Urothelium cell line (cell line): ENCODE results near the gene GPX4.
"Not testable (repeated sequence)": the region's sequence is repeated elsewhere in the genome, so short reads cannot be mapped to it uniquely, and the experiment has no call there.

Experiments used
- DNase-seq: peaks from one replicate; pipeline ENCODE4 v3.0.0; 2011; ENCODE audit warnings: low spot score, mixed read lengths
- FAIRE-seq: peaks from 2 replicates; lab custom pipeline; 2011; peaks lifted over from hg19 to GRCh38; lab: Jason Lieb, UNC

The GPX4 gene

DNA sequence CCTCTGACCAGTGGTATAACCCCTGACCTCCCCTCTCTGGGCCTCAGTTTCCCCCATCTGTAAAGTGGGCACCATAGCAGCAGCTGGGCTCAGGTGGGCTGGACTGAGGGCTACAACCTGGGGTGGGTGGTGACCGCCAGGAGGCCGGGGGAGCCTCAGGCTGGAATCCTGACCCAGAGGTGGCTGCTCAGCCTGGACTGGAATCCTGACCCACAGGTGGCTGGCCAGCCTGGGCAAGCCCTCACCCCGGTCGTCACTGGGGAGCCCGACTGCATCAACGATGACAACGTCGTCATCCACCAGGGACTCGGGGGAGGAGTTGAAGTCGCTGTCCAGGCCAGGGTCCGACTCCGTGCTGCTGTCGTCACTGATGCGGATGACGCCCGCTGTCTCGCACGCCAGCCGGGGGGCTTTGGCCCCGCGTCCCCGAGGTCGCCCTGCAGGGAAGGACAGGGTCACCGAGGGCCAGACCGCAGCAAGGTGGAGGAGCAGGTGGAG is 10.2 kb downstream of the GPX4 start:
- no peak for DNase-seq
- FAIRE-seq: no peak

GRCh38 chr19:1114728-1115127 is 10.9 kb downstream of the GPX4 start:
- not testable (repeated sequence) for DNase-seq, FAIRE-seq

GRCh38 chr19:1115646-1116420 is 12.0 kb downstream of the GPX4 start:
- DNase-seq (no peak), FAIRE-seq (no peak)

DNA sequence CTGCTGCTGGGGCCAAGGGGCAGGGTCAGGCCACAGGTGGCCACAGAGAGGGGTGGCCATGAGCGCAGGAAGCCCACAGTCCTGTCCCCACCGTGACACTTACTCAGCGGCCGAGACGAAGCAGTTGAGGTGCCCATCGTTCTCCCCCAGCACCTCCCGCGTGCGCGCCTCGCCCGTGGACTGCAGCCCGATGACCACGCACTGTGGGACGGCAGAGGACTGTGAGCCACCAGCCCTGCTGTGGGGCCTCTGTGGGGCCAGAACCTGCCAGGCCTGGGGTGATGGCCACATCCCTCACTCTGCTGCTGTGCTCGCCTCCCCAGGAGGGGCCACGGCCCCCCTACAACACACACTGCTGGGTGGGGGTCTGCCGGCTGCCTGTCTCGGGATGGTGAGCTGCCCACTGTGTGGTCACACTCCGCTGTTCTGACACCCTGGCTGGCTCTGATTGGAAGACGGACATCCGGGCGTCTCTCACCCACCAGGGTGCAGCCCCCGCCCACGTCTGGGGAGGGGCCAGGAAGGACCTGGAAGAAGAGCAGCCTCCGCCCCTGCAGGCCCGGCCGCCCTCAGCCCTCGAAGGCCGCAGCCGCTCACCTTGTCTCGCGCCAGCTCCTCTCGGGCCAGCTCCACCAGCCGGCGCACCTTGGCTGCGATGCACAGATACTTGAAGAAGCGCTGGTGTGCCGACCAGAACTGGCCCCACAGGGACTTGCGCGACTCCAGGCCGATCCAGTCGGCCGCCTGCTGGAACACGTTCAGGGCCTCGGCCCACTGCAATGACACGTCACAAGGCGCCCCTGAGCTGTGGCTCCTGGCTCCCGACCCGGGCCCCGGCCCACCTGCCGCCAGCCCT is 13.2 kb downstream of the GPX4 start:
- DNase-seq (no peak), FAIRE-seq (no peak)

GRCh38 chr19:1117654-1118053 is 13.9 kb downstream of the GPX4 start:
- FAIRE-seq: no peak
- no peak for DNase-seq

DNA sequence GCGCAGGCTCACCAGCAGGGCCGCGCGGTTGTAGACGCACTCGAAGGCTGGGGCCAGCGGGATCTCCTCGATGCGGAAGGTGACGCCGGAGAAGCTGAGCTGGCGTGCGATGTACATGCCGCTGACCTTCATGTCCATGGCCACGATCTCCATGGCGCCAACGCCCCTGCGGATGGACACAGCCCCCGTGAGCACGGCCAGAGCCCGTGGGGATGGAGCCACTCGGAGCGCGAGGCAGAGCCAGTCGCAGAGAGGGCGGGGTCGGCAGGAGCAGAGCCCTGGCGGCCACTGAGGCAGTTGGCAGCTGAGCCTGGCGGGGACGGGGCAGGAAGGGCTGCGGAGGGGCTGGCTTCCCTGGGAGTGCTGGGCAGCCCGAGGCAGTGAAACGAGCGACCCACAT is 15.2 kb downstream of the GPX4 start:
- FAIRE-seq (no peak), DNase-seq (no peak)

GRCh38 chr19:1119475-1120217 is 15.9 kb downstream of the GPX4 start:
- FAIRE-seq: no peak
- DNase-seq: no peak

DNA sequence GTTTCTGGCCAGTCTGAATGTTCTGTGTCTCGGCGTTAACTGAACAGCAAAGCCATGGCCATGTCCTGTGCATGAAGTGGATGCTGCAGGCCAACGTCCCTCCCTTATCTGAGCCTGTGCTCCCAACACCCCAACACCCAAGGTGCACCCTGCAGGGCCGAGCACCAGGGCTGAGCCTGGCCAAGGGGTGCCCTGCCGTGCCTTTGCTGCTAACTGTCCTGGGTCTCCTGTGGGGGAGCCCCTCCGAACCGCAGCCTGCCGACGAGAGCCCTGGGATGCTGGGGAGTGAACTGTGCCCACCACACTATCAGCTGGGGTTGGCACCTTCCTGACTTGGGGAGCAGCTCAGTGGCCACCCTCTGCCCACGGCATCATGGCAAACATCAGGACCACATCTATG is 17.6 kb downstream of the GPX4 start:
- DNase-seq (no peak), FAIRE-seq (no peak)

DNA sequence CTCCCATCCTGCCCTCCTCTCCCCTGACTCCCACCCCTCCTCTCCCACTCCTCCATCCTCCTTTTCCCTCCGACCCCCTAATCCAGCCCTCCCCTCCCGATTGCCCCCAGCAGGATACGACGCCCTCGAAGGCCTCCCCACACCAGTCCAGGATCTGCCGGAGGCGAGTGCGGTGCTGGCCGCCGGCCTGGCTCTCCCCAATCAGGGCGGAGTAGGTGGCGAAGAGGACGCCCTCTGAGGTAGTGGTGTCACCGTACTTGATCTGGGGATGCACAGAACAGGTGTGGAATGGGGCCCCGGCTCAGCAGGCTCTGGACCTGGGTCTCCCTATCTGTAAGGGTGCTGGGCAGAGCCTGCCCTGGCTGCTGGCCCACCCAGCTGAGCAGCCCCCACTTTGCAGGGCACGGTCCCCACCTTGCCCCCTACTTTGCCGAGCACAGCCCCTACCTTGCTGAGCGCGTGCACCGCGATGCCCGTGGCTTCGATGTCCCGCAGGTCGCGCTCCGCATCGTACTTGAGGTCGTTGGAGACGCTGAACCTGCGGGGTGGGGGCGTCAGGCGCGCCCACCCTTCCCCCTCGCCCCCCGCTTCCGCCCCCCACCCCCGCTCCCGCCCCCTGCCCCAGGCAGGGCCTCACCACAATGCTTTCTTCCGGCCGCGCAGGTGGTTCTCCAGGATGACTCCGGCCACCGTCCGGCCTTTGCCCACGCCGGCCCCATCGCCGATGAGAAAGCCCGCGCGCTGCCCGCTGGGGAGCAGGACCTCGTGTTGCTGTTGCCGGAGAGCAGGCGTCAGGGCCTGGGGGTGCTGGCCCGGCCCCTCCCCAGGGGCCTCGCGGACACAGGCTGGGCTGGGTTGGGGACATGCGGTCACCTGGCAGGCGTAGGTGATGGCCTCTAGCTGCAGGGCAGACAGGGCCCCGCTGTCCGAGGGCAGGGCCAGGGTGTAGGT is 18.5 kb downstream of the GPX4 start:
- DNase-seq (no peak), FAIRE-seq (no peak)

- FAIRE-seq (no peak), DNase-seq (peak; percentile 79)
Measured at GRCh38 chr19:1122972-1123363, 19.2 kb downstream of the GPX4 start.

GRCh38 chr19:1123381-1123780 is 19.6 kb downstream of the GPX4 start:
- FAIRE-seq (no peak), DNase-seq (no peak)

DNA sequence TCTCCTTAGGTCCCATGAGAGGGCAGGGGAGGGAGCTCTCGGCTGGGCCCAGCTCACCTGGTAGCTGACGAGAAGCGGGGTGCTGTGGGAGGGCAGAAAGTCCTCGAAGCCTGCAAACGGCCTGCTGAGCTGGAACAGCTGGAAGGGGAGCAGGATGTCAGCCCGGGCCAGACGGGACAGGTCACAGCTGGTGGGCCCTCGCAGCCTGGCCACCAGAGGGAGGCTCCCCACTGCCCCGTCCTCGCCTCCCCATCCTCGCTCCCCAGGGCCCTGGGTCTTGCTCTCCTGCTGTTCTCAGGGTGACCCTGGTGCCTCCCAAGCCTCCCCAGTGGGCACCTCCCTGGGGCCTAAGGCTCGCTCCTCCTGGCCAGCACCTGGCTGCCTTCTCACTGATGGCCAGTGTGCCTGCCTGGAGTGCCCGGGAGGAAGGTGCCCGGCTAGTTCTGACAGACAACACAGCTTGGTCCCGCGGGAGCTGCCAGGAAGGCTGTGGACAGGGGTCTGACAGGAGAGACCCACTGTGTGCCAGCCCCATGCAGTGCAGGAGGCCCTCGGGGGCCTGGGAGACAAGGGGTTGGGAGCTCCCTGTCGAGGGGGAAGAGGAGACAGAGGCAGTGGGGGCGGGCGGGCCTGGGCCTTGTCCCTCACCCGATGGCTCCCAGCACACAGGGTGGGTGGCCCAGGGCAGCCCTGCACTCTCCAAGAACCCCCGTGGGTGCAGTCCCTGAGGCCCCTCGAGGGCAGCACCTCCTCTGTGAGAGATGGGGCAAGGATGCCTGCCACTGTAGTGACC is 20.3 kb downstream of the GPX4 start:
- FAIRE-seq (no peak), DNase-seq (no peak)

DNA sequence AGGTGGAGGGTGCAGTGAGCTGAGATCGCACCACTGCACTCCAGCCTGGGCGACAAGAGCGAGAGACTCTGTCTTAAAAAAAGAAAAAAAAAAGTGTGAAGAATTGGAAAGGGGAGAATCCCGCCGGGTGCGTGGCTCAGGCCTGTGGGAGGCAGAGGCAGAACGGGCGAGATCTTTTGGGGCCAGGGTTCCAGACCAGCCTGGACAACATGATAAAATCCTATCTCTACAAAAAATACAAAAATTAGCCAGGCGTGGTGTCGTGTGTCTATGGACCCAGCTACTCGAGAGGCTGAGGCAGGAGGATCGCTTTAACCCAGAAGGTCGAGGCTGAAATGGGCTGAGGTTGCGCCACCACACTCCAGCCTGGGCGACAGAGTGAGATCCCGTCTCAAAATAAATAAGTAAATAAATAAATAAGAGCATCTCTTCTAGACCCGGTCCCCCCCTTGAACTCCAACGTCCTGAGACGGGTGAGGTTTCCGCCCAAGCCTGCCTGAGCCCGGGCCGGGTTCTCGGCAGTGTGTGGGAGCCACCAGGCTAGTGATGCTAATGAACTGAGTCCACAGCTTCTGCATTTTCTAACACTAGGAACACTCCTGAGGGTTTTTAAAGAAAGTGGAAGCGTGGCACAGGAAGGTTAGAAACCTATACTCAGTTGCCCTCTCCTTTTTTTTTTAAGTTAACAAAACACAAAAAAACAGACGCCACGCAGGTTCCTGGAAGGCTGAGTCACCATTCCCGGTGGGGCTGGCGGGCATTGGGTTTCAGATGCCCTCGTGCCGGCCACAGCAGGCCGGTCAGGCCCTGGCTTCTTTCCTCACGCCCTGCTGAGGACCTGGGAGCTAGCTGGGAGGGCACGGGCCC is 22.0 kb downstream of the GPX4 start:
- FAIRE-seq (no peak), DNase-seq (peak; percentile 33)

DNA sequence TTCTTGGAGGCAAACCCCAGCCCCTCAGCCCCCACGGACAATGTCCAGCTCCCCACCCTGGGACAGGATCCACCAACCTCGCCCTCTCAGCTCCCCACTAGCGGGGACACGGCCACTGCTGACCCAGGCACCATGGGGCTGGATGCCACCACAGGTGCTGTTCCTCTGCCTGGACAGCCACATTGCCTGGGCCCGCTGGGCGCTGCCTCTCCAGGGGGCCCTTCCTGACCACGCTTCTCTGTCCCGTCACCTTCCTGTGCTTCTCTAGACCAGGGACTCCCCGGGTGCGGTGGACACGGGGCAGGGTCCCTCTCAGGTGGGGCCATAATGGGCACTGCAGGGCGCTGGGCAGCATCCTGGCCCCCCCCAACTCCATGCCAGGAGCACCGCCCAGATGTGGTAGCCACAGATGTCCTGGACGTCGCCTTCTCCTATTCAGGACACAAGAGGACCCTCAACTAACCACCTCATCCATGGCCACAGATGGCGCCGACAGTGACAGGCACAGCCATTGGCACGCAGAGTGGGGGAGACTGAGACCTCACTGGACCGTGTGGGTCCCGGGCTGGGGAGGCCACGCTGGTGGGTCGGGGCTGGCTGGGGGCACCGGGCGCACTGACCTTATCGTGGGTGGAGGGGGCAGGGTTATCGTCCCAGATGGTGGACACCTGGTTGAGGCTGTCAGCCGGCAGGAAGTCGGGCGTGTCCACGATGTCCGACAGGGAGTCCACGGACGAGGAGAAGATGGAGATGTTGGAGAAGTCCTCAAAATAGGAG is 23.4 kb downstream of the GPX4 start:
- no peak for FAIRE-seq
- no peak for DNase-seq

DNA sequence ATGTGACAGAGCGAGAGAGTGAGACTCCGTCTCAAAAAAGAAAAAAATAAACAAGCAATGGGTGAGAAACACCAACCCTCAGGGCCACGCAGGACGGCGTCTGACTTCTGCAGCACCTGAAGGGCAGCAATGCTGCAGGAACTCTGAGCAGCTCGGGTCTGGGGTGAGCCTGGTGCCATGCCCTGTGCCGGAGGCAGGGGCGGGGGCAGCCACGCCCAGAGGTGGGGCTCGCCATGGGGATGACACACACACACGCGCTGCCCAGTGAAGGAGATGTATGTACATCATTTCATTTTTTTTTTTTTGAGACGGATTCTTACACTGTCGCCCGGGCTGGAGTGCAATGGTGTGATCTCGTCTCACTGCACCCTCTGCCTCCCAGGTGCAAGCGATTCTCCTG is 24.3 kb downstream of the GPX4 start:
- FAIRE-seq (no peak), DNase-seq (no peak)

GRCh38 chr19:1129084-1129483 is 25.3 kb downstream of the GPX4 start:
- not testable (repeated sequence) for FAIRE-seq, DNase-seq

DNA sequence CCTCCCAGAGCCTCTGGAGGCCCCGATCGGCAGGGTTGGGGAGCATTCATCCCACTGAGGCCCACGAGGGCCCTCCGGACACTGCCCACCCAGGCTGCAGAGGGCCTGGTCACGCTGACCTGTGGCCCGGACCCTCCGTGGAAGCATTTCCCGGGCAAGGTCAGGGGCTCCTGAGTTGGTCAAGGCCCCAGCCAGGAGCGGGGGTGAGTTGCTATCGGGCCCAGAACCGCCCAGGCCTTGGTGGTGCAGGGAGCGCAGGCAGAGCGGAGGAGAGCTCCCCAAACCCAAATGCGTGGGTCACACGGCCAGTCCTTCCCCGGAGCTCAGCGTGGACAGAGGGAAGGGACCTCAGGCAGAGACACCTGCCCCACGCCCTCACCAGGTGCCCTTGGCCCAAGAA is 25.7 kb downstream of the GPX4 start:
- DNase-seq (no peak), FAIRE-seq (no peak)
